OCI-LY7 (cell line): Measurements from ENCODE around the gene ANKRD13D. TPM values are rescaled to one million over a fixed set of nuclear protein-coding genes. Genes with fewer than 3 reads are reported as not detected.

Source experiments
- BruUV-seq: library from RNA; stranded (reverse); fragments of 400-500 nt; replicated peaks from 2 replicates; lab custom pipeline; 2021; lab: Mats Ljungman, UMichigan
- CTCF ChIA-PET: fragments of 300-600 bp; sonication (Branson Sonifier 250); formaldehyde crosslinking; loops from one replicate; lab custom pipeline; 2022; ENCODE audit warnings: antibody characterized with exemption; ENCODE audit not compliant: unreplicated experiment; lab: Charles Lee
- POLR2A ChIA-PET: fragments of 300-600 bp; sonication (Branson Sonifier 250); formaldehyde crosslinking; loops from one replicate; lab custom pipeline; 2022; ENCODE audit warnings: antibody characterized with exemption; lab: Charles Lee
- DNase-seq: peaks from one replicate; pipeline ENCODE4 v3.0.0-alpha.2; 2015; ENCODE audit warnings: low spot score
- H2AFZ ChIP-seq: fragments of 200-600 bp; sonication (generic), shearing (Covaris generic); 2 replicates; pipeline ENCODE4 v1.6.1; 2014; ENCODE audit warnings: mild to moderate bottlenecking, antibody characterized with exemption, low read length, moderate library complexity
- H3K27ac ChIP-seq: fragments of 200-600 bp; sonication (generic); 2 replicates; pipeline ENCODE4 v1.5.1; 2014; ENCODE audit warnings: mixed run types, low read depth, mild to moderate bottlenecking, moderate library complexity, low read length, inconsistent platforms; ENCODE audit not compliant: poor library complexity, severe bottlenecking
- H3K36me3 ChIP-seq: fragments of 200-600 bp; sonication (generic); 2 replicates; pipeline ENCODE4 v1.6.1; 2014; ENCODE audit warnings: mild to moderate bottlenecking, antibody characterized with exemption, low read length, moderate library complexity, mixed read lengths; ENCODE audit not compliant: insufficient read depth
- H3K4me1 ChIP-seq: fragments of 200-600 bp; sonication (generic); 2 replicates; pipeline ENCODE4 v1.5.1; 2014; ENCODE audit warnings: mild to moderate bottlenecking, low read length; ENCODE audit not compliant: insufficient read depth, poor library complexity, severe bottlenecking
- H3K4me2 ChIP-seq: fragments of 200-600 bp; sonication (generic); 2 replicates; pipeline ENCODE4 v1.6.1; 2014; ENCODE audit warnings: mild to moderate bottlenecking, low read length
- H3K4me3 ChIP-seq: fragments of 200-600 bp; sonication (generic); 2 replicates; pipeline ENCODE4 v1.5.1; 2014; ENCODE audit warnings: mild to moderate bottlenecking, low read depth, low read length; ENCODE audit not compliant: poor library complexity, severe bottlenecking
- H3K79me2 ChIP-seq: fragments of 200-600 bp; sonication (generic); 2 replicates; pipeline ENCODE4 v1.6.1; 2016; ENCODE audit warnings: low read depth, mild to moderate bottlenecking, low read length, moderate library complexity, mixed read lengths; ENCODE audit not compliant: insufficient read depth
- H3K9me2 ChIP-seq: fragments of 200-600 bp; sonication (generic); 2 replicates; pipeline ENCODE4 v1.6.1; 2016; ENCODE audit warnings: mild to moderate bottlenecking, low read length, mixed read lengths; ENCODE audit not compliant: insufficient read depth
- H3K9me3 ChIP-seq: fragments of 200-600 bp; sonication (generic); 2 replicates; pipeline ENCODE4 v1.6.1; 2014; ENCODE audit warnings: mild to moderate bottlenecking, mixed run types, low read length, mixed read lengths
- H4K20me1 ChIP-seq: fragments of 200-600 bp; sonication (generic); 2 replicates; pipeline ENCODE4 v1.6.1; 2014; ENCODE audit warnings: mild to moderate bottlenecking, antibody characterized with exemption, low read length, moderate library complexity, mixed read lengths; ENCODE audit not compliant: insufficient read depth
- EZH2phosphoT487 ChIP-seq: fragments of 200-600 bp; sonication (generic); IDR thresholded peaks from 2 replicates; pipeline ENCODE4 v1.6.1; 2018; ENCODE audit warnings: low read depth, borderline replicate concordance, mild to moderate bottlenecking, mixed run types, antibody characterized with exemption, low read length, moderate library complexity, mixed read lengths
- intact Hi-C: fragments of 100-400 bp; cut with micrococcal nuclease; formaldehyde crosslinking; loops from one replicate; pipeline ENCODE4 v1.10.0; 2022; ENCODE audit not compliant: unreplicated experiment
- total RNA-seq, 2 experiments: library from RNA; depleted of rRNA in 1 of 2; stranded (reverse); fragments of >200 nt in 1 of 2; shearing (Covaris generic) in 1 of 2; gene quantifications; 2 replicates each; pipeline ENCODE4 v1.2.3, GENCODE V29; 2014 to 2022
- TF ChIP-seq, protein P1 (sequence below): fragments of 200-600 bp; sonication (generic); conservative IDR thresholded peaks from 2 replicates; pipeline ENCODE4 v1.5.1; 2014; ENCODE audit warnings: mild to moderate bottlenecking, antibody characterized with exemption, low read length, moderate library complexity, mixed read lengths

Gene ANKRD13D
- total RNA-seq, 2 experiments from 2014 or later: 119 to 136 TPM

DNA sequence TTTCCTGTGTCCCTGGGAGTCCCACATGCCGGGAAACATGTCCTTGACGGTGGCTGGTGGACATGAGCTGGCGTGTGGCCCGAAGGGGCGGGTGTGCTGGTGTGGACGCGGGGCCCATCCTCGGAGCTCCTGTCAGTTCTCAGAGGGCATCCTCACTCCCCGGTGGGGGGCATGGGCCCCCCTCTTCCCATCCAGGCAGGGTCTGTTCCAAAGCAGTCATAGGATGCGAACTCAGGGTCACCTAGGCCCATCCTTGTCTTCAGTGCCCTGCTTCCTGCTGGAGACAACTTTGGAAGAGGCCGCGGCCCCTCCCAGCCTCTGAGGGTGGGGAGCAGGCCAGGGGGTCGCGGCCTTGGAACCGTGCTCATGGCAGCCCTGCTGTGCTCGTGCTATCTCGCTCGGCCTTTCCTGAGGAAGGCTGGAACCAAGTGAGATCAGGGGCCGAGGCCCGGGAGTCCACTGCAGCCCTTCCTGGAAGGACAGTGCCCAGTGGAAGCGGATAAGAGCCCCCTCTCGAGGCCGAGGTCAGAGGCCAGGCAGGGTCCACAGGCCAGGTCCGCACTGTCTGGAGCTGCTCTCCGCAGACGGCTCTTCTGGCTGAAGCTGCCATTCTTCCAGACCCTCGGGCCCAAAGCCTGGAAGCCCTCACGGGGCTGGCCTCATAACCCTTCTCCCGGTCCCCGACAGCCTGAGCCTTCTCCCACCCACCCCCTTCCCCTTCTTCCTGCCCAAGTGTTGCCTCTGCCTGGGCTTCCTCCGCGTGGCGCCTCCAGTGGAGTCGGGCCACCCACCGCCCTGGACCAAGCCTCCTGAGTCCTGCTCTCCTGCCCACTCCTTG, 14.1 kb upstream of the ANKRD13D start:
- Histone ChIP-seq H3K9me3 (no peaks in the 10 kb centered on the region), H2AFZ (no peak overlapping the region), H3K36me3 (peaks cover 93% of the 10 kb centered on the region), H4K20me1 (peaks cover 7% of the 10 kb centered on the region; the same call in 1 of the 2 replicates), H3K4me1 (peaks cover 93% of the 10 kb centered on the region), H3K9me2 (no peaks in the 10 kb centered on the region), H3K79me2 (peaks cover 95% of the 10 kb centered on the region), H3K4me3 (peak overlapping the region; percentile 10), H3K4me2 (peak overlapping the region; percentile 75), H3K27ac (peak overlapping the region; percentile 98)
- POLR2A ChIA-PET: no interaction called here
- no peak for DNase-seq
- CTCF ChIA-PET: interaction anchor here (0.5 kb wide), 1 partner anchor 8 kb away, joined by 3 read pairs; no protein-coding TSS in a partner anchor
- intact Hi-C loops: no loop called here
- TF ChIP-seq, protein P1, sequence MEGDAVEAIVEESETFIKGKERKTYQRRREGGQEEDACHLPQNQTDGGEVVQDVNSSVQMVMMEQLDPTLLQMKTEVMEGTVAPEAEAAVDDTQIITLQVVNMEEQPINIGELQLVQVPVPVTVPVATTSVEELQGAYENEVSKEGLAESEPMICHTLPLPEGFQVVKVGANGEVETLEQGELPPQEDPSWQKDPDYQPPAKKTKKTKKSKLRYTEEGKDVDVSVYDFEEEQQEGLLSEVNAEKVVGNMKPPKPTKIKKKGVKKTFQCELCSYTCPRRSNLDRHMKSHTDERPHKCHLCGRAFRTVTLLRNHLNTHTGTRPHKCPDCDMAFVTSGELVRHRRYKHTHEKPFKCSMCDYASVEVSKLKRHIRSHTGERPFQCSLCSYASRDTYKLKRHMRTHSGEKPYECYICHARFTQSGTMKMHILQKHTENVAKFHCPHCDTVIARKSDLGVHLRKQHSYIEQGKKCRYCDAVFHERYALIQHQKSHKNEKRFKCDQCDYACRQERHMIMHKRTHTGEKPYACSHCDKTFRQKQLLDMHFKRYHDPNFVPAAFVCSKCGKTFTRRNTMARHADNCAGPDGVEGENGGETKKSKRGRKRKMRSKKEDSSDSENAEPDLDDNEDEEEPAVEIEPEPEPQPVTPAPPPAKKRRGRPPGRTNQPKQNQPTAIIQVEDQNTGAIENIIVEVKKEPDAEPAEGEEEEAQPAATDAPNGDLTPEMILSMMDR: no peak
- TF ChIP-seq EZH2phosphoT487: no peak
- no TSS peak for BruUV-seq

DNA sequence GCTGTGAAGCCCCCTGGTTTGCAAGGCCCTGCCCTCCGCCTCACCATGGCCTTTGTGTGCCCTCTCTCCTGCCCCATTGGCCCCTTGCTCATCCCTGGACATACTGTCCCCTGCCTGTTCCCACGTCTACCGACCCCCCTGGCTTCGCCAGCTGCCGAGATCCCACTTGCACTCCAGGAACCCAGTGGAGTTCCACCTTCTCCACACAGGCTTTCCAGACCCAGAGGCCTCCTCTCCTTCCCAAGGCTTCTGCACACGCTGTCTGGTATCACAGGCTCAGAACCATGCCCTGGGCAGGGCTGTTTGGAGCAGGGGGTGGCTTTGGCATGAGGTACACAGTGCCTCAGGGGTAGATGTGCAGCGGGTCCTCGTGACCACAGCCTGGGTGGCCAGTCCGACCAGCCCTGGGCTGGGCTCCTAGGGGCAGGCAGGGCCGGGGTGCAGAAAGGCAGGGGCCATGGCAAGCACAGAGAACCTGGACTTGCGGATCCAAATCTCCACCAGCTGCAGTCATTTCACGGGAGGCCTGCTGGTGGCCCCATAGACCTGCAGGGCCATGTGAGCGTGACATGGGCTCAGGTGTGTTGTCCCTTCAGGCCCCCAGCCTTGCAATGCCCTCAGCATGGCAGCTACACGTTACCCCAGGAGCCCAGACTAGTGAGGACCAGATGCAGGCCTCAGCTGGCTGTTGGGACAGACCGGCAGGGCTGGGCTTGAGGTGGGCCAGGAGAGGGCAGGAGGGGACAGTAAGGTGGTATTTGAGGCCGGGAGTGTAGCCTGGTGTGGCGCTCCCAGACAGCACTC, 13.3 kb upstream of the ANKRD13D start:
- Histone ChIP-seq H3K4me3 (peak overlapping the region; percentile 2), H2AFZ (no peak overlapping the region), H3K9me3 (no peaks in the 10 kb centered on the region), H3K4me2 (peak overlapping the region; percentile 75), H3K9me2 (no peaks in the 10 kb centered on the region), H3K79me2 (peaks cover 89% of the 10 kb centered on the region), H3K27ac (peak overlapping the region; percentile 98), H4K20me1 (peaks cover 7% of the 10 kb centered on the region; the same call in 1 of the 2 replicates), H3K4me1 (peaks cover 85% of the 10 kb centered on the region), H3K36me3 (peaks cover 93% of the 10 kb centered on the region)
- POLR2A ChIA-PET: interaction anchor here (0.5 kb wide), 1 partner anchor 127 kb away, joined by 3 read pairs; no protein-coding TSS in a partner anchor
- intact Hi-C loops: no loop called here
- TF ChIP-seq EZH2phosphoT487: no peak
- TF ChIP-seq, protein P1: 0 out of 2 replicates have a peak, but pooled peaks have one; percentile 40
- CTCF ChIA-PET: interaction anchor here (0.5 kb wide), 1 partner anchor 9 kb away, joined by 3 read pairs; no protein-coding TSS in a partner anchor
- no TSS peak for BruUV-seq
- peak; percentile 56 for DNase-seq
